HepG2 (cell line): ENCODE results near the gene RPSA.

Experiments
- SRSF4 ChIP-seq: fragments of 200-400 bp; formaldehyde crosslinking; IDR thresholded peaks from one replicate; pipeline ENCODE4 v1.6.1; 2018; ENCODE audit warnings: mild to moderate bottlenecking, low read depth, low read length, moderate library complexity; ENCODE audit not compliant: poor library complexity, severe bottlenecking
- SUZ12 ChIP-seq: fragments of 150-350 bp; IDR thresholded peaks from 2 replicates; pipeline ENCODE4 v1.6.1; 2014; ENCODE audit warnings: low read depth, low read length
- TF ChIP-seq, protein P1 (sequence below): sonication (generic); formaldehyde crosslinking; conservative IDR thresholded peaks from 2 replicates; pipeline ENCODE4 v1.4.0; 2020; ENCODE audit warnings: missing genetic modification reagents

GRCh38 chr3:39456159-39456558, 49.6 kb downstream of the RPSA start:
- TF ChIP-seq, protein P1, sequence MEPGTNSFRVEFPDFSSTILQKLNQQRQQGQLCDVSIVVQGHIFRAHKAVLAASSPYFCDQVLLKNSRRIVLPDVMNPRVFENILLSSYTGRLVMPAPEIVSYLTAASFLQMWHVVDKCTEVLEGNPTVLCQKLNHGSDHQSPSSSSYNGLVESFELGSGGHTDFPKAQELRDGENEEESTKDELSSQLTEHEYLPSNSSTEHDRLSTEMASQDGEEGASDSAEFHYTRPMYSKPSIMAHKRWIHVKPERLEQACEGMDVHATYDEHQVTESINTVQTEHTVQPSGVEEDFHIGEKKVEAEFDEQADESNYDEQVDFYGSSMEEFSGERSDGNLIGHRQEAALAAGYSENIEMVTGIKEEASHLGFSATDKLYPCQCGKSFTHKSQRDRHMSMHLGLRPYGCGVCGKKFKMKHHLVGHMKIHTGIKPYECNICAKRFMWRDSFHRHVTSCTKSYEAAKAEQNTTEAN (CRISPR knock-in tag): no peak
- TF ChIP-seq SRSF4 (no peak), SUZ12 (no peak)
